Activated gamma-delta T cell treated with Interleukin-2 at 50 U/mL for 16 hours (primary cell): ENCODE results near the gene OTOP1.
"Not testable (repeated sequence)": the region's sequence is repeated elsewhere in the genome, so short reads cannot be mapped to it uniquely, and the experiment has no call there.

Experiments used
- DNase-seq: peaks from one replicate; pipeline ENCODE4 v3.0.0-alpha.2; 2020

The OTOP1 gene

DNA sequence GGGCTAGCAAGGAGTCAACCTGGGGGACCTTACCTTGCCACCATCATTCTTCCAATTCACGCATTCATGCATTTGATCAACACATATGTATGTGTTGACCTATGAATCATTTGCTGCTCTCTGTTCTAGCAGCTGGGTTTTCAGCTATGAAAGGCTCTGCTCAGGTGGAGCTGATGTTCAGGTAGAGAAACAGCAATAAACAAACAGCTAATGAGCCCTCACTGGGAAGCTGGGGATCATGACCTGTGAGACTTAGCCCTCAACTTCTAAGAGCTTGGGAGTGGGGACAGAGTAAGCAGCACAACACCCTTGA, 1.6 kb upstream of the OTOP1 start:
- DNase-seq: no peak

DNA sequence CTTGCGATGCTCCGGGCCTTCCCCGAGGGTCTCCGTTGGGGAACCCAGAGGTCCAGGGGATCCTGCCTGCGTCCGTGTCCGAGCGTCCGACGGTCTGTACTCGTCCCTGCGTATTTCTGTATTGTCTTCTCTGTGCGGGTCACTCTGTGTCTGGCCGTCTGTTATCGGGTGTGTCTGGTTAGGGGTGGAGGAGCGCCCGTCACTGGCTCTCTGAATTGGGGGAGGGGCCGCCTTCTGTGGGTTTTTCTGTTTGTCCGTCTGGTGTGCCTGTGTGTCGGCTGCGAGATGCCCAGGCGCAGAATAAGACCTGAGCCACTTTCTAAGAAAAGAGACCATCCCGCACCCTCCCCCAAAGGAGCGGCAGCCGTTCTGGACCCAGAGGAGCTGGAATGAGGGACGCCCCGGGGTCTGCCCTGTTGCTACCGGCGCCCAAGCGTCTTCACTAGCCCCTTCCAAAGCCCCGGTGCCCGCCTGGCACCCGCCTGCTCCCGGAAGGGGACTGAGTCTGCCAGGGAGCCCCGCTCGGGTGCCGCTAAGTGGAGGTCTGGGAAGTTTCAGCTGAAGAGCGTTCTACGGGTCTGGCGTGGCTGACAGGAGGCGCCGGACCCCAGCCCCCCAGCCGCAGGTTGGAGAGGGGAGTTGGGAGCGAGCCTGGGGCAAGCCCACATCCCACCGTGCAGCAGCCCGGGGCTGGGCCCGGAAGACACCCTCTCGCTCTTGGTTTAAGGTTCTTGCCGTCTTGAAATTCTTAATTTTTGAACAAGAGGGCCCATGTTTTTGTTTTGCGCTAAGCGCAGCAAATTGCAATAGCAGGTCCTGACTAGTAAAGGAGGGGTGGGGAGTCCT, 1.0 kb upstream of the OTOP1 start:
- no peak for DNase-seq

DNA sequence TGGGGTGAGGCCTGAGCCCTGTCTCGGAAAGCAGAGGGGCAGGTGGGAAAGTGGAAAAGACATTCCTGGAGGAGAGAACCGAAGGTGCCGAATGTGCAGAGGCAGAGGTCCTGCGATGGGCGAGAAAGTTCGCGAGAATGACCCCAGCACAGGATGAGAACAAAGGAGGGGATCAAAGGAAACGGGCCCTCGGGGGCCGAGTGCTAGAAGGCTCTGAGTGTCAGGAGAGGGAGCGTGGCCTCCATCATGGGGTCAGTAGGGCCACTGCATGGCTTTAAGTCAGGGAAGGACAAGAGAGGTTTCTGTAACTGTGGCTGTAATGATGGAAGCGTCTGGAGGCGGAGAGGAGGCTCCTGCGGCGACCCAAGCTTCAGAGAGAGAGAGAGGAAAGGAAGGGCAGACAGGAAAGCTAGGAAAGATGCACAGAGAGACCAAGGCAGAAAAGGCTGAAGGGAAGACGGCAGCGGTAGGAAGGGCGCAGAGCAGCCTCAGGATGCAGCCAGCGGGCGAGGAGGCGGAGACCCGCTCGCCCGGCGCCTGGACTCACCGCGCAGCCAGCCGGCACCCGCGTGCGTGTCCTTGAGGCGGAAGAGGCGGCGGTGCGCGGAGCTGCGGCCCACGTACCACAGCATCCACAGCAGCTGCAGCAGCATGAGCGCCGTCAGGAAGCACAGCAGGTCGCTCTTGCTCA, 669 bp downstream of the OTOP1 start:
- no peak for DNase-seq

DNA sequence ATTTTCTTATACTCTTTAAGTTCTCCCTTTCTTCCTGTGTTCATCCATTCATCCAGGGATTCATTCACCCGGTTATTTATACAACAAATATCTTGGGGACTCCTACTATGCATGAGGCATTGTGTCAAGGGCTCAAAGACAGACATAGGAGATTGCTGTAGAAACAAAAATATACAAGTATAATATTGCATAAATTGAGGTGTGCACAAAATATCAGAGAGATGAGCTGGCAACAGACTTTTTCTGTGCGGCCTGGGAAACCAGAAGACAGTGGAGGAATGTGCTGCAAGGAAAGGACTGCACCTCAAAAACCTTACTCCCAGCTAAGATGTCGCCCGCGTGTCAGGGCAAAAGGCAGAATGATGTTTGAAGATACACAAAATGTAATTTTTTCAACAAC, 9.6 kb downstream of the OTOP1 start:
- DNase-seq: no peak

DNA sequence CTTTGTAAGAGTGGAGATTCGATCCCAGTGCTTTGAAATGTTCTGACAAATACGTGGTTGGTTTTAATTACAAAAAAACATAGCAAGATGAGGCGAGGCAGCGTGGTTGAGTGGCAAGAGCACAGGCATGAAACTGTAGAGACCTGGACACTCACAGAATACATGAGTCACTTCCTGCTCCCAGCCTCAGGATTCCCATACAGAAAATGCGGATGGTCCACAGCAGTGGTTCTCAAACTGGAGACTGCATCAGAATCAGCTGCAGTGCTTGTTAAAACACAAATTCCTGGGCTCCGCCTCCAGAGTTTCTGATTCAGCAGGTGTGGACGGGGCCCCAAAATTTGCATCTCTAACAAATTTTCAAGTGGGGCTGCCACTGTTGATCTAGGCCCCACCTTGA, 10.1 kb downstream of the OTOP1 start:
- no peak for DNase-seq

DNA sequence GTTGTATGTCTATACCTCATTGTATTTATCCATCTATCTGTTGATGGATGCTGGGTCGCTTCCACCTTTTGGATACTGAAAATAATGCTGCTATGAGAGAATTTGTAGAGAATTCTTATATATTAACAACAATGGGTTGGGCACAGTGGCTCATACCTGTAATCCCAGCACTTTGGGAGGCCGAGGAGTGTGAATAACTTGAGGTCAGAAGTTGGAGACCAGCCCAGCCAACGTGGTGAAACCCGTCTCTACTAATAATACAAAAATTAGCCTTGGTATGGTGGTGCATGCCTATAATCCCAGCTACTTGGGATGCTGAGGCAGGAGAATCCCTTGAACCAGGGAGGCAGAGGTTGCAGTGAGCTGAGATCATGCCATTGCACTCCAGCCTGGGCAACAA, 13.1 kb downstream of the OTOP1 start:
- not testable (repeated sequence) for DNase-seq

DNA sequence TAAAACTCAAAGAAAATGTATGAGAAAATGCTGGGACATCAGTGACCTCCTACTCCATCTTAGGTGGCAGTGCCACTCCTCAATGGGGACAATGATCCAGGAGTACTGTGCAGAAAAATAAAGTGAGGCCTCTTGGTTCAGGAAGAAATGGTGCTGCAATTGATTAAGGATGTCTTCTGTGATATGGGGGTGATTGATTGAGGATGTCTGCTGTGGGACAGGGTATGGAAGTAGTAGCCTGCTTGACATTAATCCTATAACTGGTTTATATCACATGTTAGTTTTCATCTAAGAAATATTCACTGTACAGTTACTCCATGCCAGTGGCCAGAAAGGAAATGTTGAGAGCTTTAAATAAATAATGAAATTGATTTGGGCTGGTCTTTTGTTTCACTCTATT, 20.5 kb downstream of the OTOP1 start:
- DNase-seq: no peak

DNA sequence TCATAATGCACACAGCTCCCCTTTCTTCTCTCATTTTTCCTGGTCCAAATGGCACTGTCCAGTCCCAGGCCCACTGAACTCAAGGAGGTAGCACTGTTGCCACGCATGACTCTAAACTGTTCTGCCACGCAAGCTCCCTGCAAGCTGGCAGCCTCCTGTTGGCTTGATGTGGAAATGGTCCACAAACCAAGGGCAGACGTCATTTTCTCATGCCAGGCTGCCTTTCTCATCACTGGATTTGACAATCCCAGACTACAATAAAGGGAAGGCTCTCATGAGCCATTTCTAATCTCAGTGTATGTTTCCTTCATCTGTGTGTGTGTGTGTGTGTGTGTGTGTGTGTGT, 22.4 kb downstream of the OTOP1 start:
- DNase-seq: no peak

DNA sequence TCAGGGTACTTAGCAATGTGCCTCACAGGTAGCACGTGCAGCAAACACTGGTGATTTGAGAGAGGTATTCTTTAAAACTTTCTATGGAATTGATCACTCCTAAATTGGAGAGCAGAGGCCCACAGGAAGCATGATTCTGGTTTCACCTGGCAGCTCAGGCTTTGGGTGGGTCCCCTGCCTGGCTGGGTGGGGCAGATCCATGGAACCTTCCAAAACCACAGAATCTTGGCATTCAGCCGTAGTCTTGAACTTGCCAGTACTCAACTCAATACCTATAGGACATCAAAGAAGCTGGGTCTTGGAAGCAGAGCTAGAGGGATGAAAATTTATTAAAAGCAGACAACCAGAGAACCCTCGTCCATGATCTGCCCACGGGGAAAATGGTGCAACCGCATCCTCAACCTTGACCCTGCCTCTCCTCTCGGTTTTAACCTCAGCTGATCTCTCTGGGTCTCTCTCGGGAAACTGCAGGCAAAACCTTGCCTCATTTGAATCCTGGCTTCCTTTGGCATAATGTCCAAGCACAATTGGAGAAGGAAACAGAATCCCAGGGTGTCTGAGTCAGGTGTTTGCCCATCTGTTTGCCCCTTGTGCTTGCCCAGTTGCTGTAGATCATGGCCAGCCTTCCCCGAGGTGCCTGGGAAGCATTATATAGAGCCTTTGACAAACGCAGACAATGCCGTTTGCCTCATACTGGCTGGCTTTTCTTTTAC, 22.9 kb downstream of the OTOP1 start:
- DNase-seq: no peak

DNA sequence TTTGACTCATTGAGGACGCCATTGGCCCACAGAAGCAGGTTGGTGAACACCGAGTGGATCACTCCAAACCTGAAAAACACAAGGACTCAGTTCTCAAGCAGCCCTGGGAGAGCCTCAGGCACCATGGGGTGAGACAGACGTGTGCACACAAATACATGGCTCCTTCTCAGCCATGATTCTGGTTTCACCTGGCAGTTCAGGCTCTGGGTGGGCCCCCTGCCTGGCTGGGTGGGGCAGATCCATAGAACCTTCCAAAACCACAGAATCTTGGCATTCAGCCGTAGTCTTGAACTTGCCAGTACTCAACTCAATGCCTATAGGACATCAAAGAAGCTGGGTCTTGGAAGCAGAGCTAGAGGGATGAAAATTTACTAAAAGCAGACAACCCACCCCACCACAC, 24.2 kb downstream of the OTOP1 start:
- DNase-seq: no peak

DNA sequence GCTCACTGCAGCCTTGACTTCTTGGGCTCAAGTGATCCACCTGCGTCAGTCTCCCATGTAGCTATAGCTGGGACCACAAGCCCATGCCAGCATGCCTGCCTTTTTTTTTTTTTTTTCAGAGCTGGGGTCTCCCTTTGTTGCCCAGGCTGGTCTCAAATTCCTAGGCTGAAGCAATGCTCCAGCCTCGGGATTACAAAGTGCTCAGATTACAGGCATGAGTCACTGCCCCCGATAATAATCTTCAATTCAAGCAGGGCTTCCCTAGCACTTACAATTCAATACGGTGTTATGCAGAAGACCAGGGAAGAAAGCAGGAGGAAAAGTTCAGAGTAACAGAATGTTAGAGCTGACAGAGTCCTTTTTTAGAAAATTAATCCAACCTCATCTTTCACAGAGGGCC, 26.1 kb downstream of the OTOP1 start:
- no peak for DNase-seq

DNA sequence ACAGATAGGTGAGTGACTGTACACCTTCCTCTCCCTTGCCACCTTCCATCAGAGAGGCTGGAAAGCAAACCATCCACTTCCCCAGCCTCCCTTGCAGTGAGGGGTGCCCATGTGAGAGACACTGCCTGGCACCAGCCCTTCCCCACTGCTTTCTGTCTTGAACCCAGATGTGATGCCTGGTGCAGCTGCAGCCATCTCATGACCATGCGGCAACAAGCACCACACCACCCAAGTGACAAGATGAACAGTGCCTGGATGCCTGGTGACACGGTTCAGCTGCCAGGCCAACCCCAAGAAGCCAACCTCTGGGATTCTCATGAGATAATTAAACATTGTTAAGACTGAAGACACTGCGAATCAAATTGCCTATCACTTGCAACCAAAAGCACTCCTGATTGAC, 31.4 kb downstream of the OTOP1 start:
- DNase-seq: no peak

DNA sequence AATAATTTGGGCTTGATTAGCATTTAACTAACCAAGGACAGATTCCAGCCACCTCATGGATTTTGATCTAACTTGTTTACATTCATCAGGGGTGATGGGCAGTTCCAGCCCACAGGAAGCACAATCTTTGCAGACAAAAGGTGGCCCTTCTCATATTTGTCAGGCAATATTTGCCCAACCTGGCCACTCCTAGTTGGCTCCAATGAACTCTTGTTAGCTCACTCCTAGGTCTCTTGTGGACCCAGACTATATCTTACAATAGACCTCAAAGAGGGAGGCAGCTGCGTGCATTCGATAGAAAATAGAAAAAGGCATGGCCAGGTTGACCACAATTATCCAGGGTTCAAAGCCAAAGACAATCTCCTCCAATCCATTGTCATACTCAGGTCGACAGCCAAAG, 38.2 kb downstream of the OTOP1 start:
- not testable (repeated sequence) for DNase-seq

DNA sequence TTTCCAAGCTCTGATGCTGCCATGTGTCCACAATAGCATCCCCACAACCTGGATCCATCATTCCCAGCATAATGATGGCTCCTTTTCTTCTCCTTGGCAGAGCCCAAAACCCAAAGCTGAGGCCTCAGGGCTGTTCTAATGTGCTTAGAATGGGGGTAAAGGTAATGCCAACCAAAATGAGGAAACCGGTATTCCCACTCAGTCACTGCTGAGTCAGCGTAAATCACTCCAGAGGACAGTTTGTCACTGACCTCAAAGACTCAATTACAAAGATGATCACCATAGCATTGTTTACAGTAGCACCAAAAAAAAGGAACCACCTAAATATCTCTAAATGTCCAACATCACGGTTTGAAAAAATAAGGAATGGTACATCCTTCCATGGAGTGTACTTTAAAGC, 41.2 kb downstream of the OTOP1 start:
- no peak for DNase-seq

DNA sequence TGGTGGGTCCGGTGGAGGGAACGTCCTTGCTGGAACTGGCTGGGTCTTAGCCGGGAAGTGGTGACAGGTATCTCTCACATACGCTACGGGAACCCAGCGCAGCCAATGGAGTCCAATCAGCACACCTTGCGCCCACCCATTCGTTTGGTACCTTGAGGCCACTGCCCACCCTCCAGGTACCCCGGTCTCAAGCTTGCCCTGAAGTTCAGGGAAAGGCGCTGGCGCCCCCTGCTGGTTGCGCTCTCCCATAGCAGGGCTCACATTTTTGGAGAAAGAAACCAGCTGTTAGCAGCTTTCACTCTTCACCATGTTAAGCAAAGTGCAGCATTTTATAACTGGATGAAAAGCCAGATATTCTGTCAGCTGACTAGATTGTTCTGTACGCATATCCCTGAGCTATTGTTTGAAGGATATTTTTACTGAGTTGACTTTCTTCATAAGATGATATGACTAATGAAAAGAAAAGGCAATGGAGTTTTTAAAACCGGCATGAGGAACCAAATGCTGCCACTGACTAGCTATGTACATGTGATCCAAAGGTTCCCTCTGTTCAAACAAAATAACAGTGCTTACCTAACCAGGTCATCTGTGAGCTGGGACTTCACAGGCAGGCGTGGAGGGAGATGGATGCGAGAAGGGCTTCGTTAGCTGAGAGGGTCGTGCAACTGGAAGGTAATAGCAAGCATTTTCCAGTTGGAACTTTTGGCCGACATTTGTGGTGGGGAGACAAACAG, 43.7 kb downstream of the OTOP1 start:
- no peak for DNase-seq

DNA sequence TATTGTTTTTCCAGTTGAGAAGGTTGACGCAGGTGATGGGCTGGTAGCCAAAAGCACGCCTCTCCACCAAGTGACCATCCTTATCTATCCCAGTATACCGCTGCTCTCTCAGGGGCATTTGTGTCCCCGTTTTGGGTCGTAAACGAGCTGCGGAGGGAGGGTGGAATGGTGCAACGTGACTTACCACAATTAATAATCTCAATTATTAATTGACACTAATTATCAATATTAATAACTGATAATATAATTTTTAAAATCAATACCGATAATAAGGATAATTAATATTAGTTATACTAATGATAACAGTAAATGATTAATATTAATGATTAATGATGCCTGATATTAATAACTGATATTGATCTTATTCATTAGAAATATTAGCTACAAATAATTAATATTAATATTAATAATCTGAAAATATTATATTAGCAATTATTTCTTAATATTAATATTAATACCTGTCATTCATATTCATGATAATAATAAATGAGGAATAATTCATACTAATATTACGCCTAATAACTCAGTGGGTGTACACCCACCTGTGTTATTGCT, 56.1 kb downstream of the OTOP1 start:
- DNase-seq: no peak

DNA sequence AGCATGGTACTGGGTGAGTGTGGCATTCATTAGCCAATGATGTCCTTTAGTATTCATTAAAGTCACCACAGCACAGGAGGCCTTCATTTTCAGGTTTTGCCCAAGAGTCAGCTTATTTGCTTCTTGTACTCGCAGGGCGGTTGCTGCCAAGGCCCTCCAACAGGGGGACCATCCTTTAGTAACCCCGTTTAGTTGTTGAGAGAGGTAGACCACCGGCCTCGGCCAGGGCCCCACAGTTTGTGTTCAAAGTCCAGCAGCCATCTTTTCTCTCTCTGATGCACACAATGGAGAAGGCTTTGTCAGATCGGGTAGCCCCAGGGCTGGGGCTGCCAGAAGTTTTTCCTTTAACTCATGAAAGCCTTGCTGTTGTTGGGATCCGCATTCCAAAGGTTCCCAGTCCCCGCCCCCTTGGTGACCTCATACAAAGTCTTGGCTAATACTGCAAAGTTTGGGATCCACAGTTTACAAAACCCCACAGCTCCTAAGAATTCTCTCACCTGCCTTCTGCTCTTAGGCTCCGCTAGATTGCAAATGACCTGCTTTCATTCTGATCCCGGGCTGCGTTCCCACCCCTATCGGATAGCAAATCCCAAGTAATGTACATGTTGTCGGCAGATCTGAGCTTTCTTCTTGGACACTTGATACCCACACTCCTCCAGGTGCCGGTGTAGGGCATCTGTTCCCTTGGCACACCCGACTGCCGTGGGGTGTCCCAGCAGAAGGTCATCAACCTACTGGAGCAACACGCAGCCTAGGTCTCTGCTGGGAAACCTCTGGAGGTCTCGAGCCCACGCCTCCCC, 58.5 kb downstream of the OTOP1 start:
- not testable (repeated sequence) for DNase-seq

DNA sequence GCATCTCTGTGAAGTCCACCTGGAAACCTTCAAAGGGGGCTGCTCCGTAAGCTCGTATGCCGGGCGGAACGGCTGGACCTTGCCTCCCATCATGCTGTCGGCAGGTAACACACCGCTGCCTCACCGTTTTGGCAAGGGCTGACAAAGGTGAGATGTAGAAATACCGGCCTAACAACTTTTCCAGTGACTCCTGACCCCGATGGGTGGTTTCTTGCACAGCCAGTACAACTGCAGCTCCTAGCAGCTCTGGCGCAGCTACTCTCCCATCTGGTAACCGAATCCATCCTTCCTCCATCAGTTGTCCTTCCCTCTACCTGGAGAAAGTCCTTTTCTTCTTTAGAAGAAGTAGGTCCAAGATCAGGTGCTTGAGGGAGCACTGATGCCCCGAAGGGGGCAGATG, 59.7 kb downstream of the OTOP1 start:
- not testable (repeated sequence) for DNase-seq

DNA sequence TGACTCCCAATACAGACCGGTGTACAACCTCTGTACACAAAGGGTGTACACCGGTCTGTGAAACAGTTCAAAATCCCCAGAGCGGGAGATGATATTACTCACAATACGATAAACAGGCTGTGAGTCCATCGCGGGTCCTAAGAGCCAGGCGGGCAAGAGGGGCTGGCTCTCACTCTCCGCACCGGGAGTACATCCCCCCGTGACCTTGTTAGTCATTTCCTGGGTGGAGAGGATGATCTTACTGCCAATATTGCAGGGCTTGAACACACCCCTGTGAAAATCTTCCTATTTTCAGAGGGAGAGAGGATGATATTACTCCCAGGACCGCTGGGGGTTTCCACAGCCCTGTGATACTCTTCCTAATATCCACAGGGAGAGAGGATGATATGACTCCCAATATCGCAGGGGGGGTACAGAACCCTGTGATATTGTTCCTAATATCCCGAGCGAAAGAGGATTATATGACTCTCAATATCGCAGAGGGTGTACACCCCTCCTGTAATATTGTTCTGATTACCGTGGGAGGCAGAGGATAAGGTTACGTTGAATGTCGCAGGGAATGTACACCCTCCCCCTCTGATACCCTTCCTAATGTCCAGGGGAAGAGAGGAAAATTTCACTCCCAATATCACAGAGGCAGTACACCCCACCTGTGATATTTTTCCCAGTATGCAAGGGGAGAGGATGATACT, 60.9 kb downstream of the OTOP1 start:
- DNase-seq: not testable (repeated sequence)

DNA sequence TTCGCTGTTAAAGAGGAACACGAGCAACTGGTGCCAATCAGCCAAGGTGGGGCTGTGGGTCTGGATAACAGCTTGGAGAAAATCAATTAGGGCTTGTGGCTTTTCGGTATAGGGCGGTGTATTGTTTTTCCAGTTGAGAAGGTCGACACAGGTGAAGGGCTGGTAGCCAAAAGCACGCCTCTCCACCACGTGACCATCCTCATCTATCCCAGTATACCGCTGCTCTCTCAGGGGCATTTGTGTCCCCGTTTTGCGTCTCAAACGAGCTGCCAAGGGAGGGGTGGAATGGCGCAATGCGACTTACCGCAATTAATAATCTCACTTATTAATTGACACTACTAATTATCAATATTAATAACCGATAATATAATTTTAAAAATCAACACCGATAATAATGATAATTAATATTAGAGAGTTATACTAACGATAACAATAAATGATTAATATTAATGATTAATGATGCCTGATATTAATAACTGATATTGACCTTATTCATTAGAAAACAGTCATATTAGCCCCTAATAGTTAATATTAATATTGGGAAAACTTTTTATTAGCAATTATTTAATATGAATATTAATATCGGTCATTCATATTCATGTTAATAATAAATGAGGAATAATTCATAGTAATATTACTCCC, 62.1 kb downstream of the OTOP1 start:
- not testable (repeated sequence) for DNase-seq

DNA sequence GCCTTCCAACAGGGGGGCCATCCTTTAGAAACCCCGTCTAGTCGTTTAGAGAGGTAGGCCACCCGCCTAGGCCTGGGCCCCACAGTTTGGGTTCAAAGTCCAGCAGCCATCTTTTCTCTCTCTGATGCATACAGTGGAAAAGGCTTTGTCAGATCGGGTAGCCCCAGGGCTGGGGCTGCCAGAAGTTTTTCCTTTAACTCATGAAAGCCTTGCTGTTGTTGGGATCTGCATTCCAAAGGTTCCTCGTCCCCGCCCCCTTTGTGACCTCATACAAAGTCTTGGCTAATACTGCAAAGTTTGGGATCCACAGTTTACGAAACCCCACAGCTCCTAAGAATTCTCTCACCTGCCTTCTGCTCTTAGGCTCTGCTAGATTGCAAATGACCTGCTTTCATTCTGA, 64.5 kb downstream of the OTOP1 start:
- DNase-seq: not testable (repeated sequence)
